ENCODE data around the gene OLFML1. TPM values are rescaled to one million over a fixed set of nuclear protein-coding genes. Genes with fewer than 3 reads are reported as not detected.

Gene OLFML1
- total and polyA plus RNA-seq, 10 of the 15 experiments (the other 5 are each of a cell fraction or from before 2014, with no cell fraction given) = 0.04 to 0.71 (median 0.21) TPM; not detected in 6

GRCh38 chr11:7451952-7452494 is 33.3 kb upstream of the OLFML1 start (continued):
- TF ChIP-seq ZNF687 (IDR thresholded peaks at IDR 0.05) (no peak), NFXL1 (IDR thresholded peaks at IDR 0.05; ENCODE audit: borderline replicate concordance) (no peak), ZBTB4 (CRISPR knock-in tag; IDR thresholded peaks at IDR 0.05) (no peak), RCOR1 (conservative IDR thresholded peaks at IDR 0.05; ENCODE audit: low read depth, low read length) (no peak), POLR2AphosphoS5 (IDR thresholded peaks at IDR 0.05; ENCODE audit: low read length) (no peak), BRCA1 (IDR thresholded peaks at IDR 0.05; ENCODE audit: low read depth, low read length) (no peak), STAT3 (IDR thresholded peaks at IDR 0.05; ENCODE audit: low read depth, low read length) (no peak)
